ENCODE results near the gene PTPRT. TPM values are rescaled to one million over a fixed set of nuclear protein-coding genes. Genes with fewer than 3 reads are reported as not detected.

PTPRT gene
- total RNA-seq, 1 experiment from 2014 or later = not detected

- H3K4me3 ChIP-seq (ENCODE audit: low read depth in 2 of 2, low read length in 2 of 2) = no peak overlapping the region
- POLR2A ChIA-PET = no interaction called here
- CTCF ChIA-PET = no interaction called here
- no peaks in the 10 kb centered on the region for H3K9me3 ChIP-seq (ENCODE audit: control insufficient read depth, insufficient read depth, low read depth, low read length)
- TF ChIP-seq, protein P1, sequence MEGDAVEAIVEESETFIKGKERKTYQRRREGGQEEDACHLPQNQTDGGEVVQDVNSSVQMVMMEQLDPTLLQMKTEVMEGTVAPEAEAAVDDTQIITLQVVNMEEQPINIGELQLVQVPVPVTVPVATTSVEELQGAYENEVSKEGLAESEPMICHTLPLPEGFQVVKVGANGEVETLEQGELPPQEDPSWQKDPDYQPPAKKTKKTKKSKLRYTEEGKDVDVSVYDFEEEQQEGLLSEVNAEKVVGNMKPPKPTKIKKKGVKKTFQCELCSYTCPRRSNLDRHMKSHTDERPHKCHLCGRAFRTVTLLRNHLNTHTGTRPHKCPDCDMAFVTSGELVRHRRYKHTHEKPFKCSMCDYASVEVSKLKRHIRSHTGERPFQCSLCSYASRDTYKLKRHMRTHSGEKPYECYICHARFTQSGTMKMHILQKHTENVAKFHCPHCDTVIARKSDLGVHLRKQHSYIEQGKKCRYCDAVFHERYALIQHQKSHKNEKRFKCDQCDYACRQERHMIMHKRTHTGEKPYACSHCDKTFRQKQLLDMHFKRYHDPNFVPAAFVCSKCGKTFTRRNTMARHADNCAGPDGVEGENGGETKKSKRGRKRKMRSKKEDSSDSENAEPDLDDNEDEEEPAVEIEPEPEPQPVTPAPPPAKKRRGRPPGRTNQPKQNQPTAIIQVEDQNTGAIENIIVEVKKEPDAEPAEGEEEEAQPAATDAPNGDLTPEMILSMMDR (IDR thresholded peaks at IDR 0.05) = no peak
- TF ChIP-seq, protein P2, sequence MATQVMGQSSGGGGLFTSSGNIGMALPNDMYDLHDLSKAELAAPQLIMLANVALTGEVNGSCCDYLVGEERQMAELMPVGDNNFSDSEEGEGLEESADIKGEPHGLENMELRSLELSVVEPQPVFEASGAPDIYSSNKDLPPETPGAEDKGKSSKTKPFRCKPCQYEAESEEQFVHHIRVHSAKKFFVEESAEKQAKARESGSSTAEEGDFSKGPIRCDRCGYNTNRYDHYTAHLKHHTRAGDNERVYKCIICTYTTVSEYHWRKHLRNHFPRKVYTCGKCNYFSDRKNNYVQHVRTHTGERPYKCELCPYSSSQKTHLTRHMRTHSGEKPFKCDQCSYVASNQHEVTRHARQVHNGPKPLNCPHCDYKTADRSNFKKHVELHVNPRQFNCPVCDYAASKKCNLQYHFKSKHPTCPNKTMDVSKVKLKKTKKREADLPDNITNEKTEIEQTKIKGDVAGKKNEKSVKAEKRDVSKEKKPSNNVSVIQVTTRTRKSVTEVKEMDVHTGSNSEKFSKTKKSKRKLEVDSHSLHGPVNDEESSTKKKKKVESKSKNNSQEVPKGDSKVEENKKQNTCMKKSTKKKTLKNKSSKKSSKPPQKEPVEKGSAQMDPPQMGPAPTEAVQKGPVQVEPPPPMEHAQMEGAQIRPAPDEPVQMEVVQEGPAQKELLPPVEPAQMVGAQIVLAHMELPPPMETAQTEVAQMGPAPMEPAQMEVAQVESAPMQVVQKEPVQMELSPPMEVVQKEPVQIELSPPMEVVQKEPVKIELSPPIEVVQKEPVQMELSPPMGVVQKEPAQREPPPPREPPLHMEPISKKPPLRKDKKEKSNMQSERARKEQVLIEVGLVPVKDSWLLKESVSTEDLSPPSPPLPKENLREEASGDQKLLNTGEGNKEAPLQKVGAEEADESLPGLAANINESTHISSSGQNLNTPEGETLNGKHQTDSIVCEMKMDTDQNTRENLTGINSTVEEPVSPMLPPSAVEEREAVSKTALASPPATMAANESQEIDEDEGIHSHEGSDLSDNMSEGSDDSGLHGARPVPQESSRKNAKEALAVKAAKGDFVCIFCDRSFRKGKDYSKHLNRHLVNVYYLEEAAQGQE (IDR thresholded peaks at IDR 0.05; ENCODE audit: insufficient read depth in 1 of 2, low read depth in 2 of 2, low read length in 1 of 2) = no peak
- TF ChIP-seq TCF7L2 (IDR thresholded peaks at IDR 0.05; ENCODE audit: low read depth, low read length) = no peak
- TF ChIP-seq POLR2AphosphoS5 (IDR thresholded peaks at IDR 0.05; ENCODE audit: low read depth, low read length) = no peak
- TF ChIP-seq SIN3A (IDR thresholded peaks at IDR 0.05; ENCODE audit: borderline replicate concordance, insufficient read depth, low read depth, low read length) = no peak
- BruUV-seq (replicated peaks) = no TSS peak
- no peaks in the 10 kb centered on the region for H3K27me3 ChIP-seq (ENCODE audit: control insufficient read depth, insufficient read depth, low read length)
- ATAC-seq (no peak), DNase-seq (ENCODE audit: low read depth, low spot score) (no peak)
- H3K4me1 ChIP-seq (ENCODE audit: control insufficient read depth, insufficient read depth, low read length) = no peaks in the 10 kb centered on the region
- H3K27ac ChIP-seq (ENCODE audit: low read length) = no peak overlapping the region
- intact Hi-C loops (cut with micrococcal nuclease; ENCODE audit: unreplicated experiment) = no loop called here
- in situ Hi-C loops (cut with HindIII; ENCODE audit: low pct_unique_long_range_greater_than_20kb, low sequenced_read_pairs) = no loop called here
- H3K36me3 ChIP-seq (ENCODE audit: control insufficient read depth, insufficient read depth, low read length) = no peaks in the 10 kb centered on the region
Measured at GRCh38 chr20:42378826-42379225, 810.9 kb downstream of the PTPRT start.

GRCh38 chr20:42376131-42376530 is 813.6 kb downstream of the PTPRT start:
- intact Hi-C loops (cut with micrococcal nuclease; ENCODE audit: unreplicated experiment) (no loop called here), in situ Hi-C loops (cut with HindIII; ENCODE audit: low pct_unique_long_range_greater_than_20kb, low sequenced_read_pairs) (no loop called here)
- DNase-seq (ENCODE audit: low read depth, low spot score) (no peak), ATAC-seq (no peak)
- ChIA-PET POLR2A (no interaction called here), CTCF (no interaction called here)
- BruUV-seq (replicated peaks) = no TSS peak
- H3K4me1 ChIP-seq (ENCODE audit: control insufficient read depth, insufficient read depth, low read length) = no peaks in the 10 kb centered on the region
- H3K27me3 ChIP-seq (ENCODE audit: control insufficient read depth, insufficient read depth, low read length) = no peaks in the 10 kb centered on the region
- no peak overlapping the region for H3K27ac ChIP-seq (ENCODE audit: low read length)
- no peak overlapping the region for H3K4me3 ChIP-seq (ENCODE audit: low read depth in 2 of 2, low read length in 2 of 2)
- H3K9me3 ChIP-seq (ENCODE audit: control insufficient read depth, insufficient read depth, low read depth, low read length) = no peaks in the 10 kb centered on the region
- no peaks in the 10 kb centered on the region for H3K36me3 ChIP-seq (ENCODE audit: control insufficient read depth, insufficient read depth, low read length)
- TF ChIP-seq POLR2AphosphoS5 (IDR thresholded peaks at IDR 0.05; ENCODE audit: low read depth, low read length) (no peak), TCF7L2 (IDR thresholded peaks at IDR 0.05; ENCODE audit: low read depth, low read length) (no peak), SIN3A (IDR thresholded peaks at IDR 0.05; ENCODE audit: borderline replicate concordance, insufficient read depth, low read depth, low read length) (no peak)
- TF ChIP-seq, protein P2 (IDR thresholded peaks at IDR 0.05; ENCODE audit: insufficient read depth in 1 of 2, low read depth in 2 of 2, low read length in 1 of 2) = no peak
- TF ChIP-seq, protein P1 (IDR thresholded peaks at IDR 0.05) = no peak

All from Panc1 (cell line).